Testis (tissue), 2 donors: ENCODE data around the gene PRTG.

Source experiments
- POLR2A ChIP-seq: fragments of 450-650 bp; IDR thresholded peaks from one replicate; pipeline ENCODE4 v1.6.1; 2017; ENCODE audit warnings: antibody characterized with exemption, mild to moderate bottlenecking, moderate library complexity
- TF ChIP-seq, protein P1 (sequence below), 3 experiments: fragments of 450-650 bp in 2 of 3; fragments of 200-600 bp in 1 of 3; sonication (generic) in 1 of 3; IDR thresholded peaks; one replicate each; pipeline ENCODE4 v1.5.1; 2016 to 2019; ENCODE audit warnings: antibody characterized with exemption in 3 of 3, mild to moderate bottlenecking in 2 of 3, moderate library complexity in 1 of 3

DNA sequence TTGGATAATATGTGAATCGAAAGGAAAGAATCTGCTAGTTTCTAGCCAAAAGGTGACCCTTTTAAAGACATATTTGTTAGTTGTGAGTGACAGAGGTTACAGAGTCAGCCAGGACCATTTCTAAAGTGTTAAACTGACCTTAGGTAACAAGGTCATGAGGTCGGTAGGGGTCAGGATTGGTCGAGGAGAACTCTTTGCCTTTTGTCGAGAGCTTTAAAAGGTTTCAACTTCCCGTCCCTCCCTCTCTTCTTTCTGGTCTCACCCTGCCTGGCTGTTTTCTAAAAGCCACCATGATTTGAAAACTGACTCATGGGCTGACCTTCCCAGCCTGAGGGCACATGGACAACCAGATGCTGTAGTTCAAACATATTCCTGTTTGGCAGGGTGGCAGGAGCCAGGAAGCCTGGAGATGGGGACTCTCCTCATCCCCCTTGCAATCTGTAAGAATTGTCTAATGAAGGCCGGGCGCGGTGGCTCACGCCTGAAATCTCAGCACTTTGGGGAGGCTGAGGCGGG is 25.8 kb upstream of the PRTG start:
- TF ChIP-seq POLR2A: no peak
- TF ChIP-seq, protein P1, sequence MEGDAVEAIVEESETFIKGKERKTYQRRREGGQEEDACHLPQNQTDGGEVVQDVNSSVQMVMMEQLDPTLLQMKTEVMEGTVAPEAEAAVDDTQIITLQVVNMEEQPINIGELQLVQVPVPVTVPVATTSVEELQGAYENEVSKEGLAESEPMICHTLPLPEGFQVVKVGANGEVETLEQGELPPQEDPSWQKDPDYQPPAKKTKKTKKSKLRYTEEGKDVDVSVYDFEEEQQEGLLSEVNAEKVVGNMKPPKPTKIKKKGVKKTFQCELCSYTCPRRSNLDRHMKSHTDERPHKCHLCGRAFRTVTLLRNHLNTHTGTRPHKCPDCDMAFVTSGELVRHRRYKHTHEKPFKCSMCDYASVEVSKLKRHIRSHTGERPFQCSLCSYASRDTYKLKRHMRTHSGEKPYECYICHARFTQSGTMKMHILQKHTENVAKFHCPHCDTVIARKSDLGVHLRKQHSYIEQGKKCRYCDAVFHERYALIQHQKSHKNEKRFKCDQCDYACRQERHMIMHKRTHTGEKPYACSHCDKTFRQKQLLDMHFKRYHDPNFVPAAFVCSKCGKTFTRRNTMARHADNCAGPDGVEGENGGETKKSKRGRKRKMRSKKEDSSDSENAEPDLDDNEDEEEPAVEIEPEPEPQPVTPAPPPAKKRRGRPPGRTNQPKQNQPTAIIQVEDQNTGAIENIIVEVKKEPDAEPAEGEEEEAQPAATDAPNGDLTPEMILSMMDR (IDR thresholded peaks at IDR 0.05): no peak
